H1 (cell line): ENCODE results near the gene NUBPL. TPM values are rescaled to one million over a fixed set of nuclear protein-coding genes. Genes with fewer than 3 reads are reported as not detected.

Experiments used
- ATF2 ChIP-seq: IDR thresholded peaks from 2 replicates; pipeline ENCODE4 v1.6.1; 2012; ENCODE audit warnings: low read length, inconsistent platforms
- CBX5 ChIP-seq: fragments of 300-800, 300-1000 bp; sonication (generic); IDR thresholded peaks from 2 replicates; pipeline ENCODE4 v1.7.1; 2016; ENCODE audit warnings: antibody characterized with exemption, low read length, low read depth
- CHD1 ChIP-seq: IDR thresholded peaks from 2 replicates; pipeline ENCODE4 v1.6.1; 2012; ENCODE audit warnings: low read depth, low read length, improper control_type of control experiment
- SAP30 ChIP-seq: fragments of 300-600 bp; sonication (generic); IDR thresholded peaks from 2 replicates; pipeline ENCODE4 v1.7.1; 2012; ENCODE audit warnings: low read length, moderate library complexity, mild to moderate bottlenecking, inconsistent platforms; ENCODE audit not compliant: insufficient read depth, insufficient replicate concordance
- TAF1 ChIP-seq: IDR thresholded peaks from 2 replicates; pipeline ENCODE4 v1.6.1; 2011; ENCODE audit warnings: mild to moderate bottlenecking, low read depth, low read length
- polyA plus RNA-seq, 7 experiments: library from polyadenylated mRNA; depleted of rRNA in 3 of 7; stranded (reverse) in 5 of 7; unstranded in 2 of 7; fragments of >200 nt in 5 of 7; fragments of 200-250 nt in 2 of 7; gene quantifications; 1 replicate in 5 of 7; 2 replicates in 1 of 7; 4 replicates in 1 of 7; pipeline versions ENCODE4 v1.2.1 to v1.2.3, GENCODE V29; 2011 to 2013; ENCODE audit warnings: missing spikeins in 2 of 7, mixed read lengths in 2 of 7
- total RNA-seq: library from RNA; stranded (reverse); fragmentation: NEBNext Ultra II Directional; extraction: Animal tissue kit (Norgen Biotek cat#: 25700); gene quantifications from 2 replicates; pipeline ENCODE4 v1.2.1, GENCODE V29; 2021

NUBPL gene
- total and polyA plus RNA-seq, 2 of the 8 experiments (the other 6 are each of a cell fraction or from before 2014, with no cell fraction given) = 1.6 to 6.8 TPM

- TF ChIP-seq CHD1 (no peak), CBX5 (no peak), TAF1 (no peak), SAP30 (no peak), ATF2 (no peak)
Observed at GRCh38 chr14:31834616-31835015, 273.4 kb downstream of the NUBPL start (continued).
